ENCODE results near the gene BICC1.

Gene BICC1

GRCh38 chr10:58752665-58753064 is 240.0 kb downstream of the BICC1 start:
- Histone ChIP-seq H3K4me2 (ENCODE audit: insufficient read depth, low read length, poor library complexity, severe bottlenecking) (no peak overlapping the region), H4K8ac (ENCODE audit: low read depth, low read length) (no peak overlapping the region), H2AK5ac (ENCODE audit: low read depth, low read length) (no peak overlapping the region), H2BK5ac (ENCODE audit: low read length) (no peak overlapping the region), H2AFZ (ENCODE audit: low read length) (no peak overlapping the region), H2BK12ac (ENCODE audit: low read length) (no peak overlapping the region), H3K23ac (ENCODE audit: low read depth, low read length, poor library complexity) (no peak overlapping the region), H3K14ac (ENCODE audit: low read length) (no peak overlapping the region), H3K27me3 (ENCODE audit: control insufficient read depth in 3 of 3, insufficient read depth in 3 of 3, low read depth in 1 of 3, low read length in 3 of 3) (no peaks in the 10 kb centered on the region), H3K36me3 (replicated peaks in 1 of 2; ENCODE audit: control insufficient read depth in 2 of 2, insufficient read depth in 2 of 2, low read length in 2 of 2) (no peaks in the 10 kb centered on the region), H3K4me3 (ENCODE audit: low read length in 2 of 2) (no peak overlapping the region), H3K4me1 (ENCODE audit: control insufficient read depth in 2 of 2, insufficient read depth in 1 of 2, low read depth in 1 of 2, low read length in 2 of 2) (peaks cover 1 to 7% of the 10 kb centered on the region in 2 donors), H2BK120ac (ENCODE audit: low read depth, low read length) (no peak overlapping the region), H3K9ac (ENCODE audit: low read depth, low read length, poor library complexity) (no peak overlapping the region), H2BK15ac (ENCODE audit: low read length) (no peak overlapping the region), H3K79me1 (ENCODE audit: low read depth, low read length) (no peaks in the 10 kb centered on the region), H3K4ac (ENCODE audit: low read length) (no peak overlapping the region), H4K91ac (ENCODE audit: low read depth, low read length, poor library complexity) (no peak overlapping the region), H3K9me3 (replicated peaks in 1 of 2; ENCODE audit: control insufficient read depth in 2 of 2, insufficient read depth in 1 of 2, low read depth in 1 of 2, low read length in 2 of 2) (no peaks in the 10 kb centered on the region), H3K27ac (replicated peaks; ENCODE audit: low read length) (no peak overlapping the region), H3K18ac (ENCODE audit: low read length) (no peak overlapping the region)
- WGBS, 2 donors (ENCODE audit: extremely low coverage in 2 of 2, insufficient read length in 2 of 2, insufficient replicate concordance in 1 of 2): no CpG with 5 or more reads among the region's 3 CpGs
- DNase-seq (ENCODE audit: low spot score): no peak

- DNase-seq (ENCODE audit: low spot score): no peak
- no peak overlapping the region for H3K4me3 ChIP-seq (ENCODE audit: low read length in 2 of 2)
- no CpG with 5 or more reads among the region's 2 CpGs for WGBS, 2 donors (ENCODE audit: extremely low coverage in 2 of 2, insufficient read length in 2 of 2, insufficient replicate concordance in 1 of 2)
- H3K27ac ChIP-seq (replicated peaks; ENCODE audit: low read length): no peak overlapping the region
- H2BK12ac ChIP-seq (ENCODE audit: low read length): no peak overlapping the region
- H3K36me3 ChIP-seq (replicated peaks in 1 of 2; ENCODE audit: control insufficient read depth in 2 of 2, insufficient read depth in 2 of 2, low read length in 2 of 2): no peaks in the 10 kb centered on the region
- H2BK5ac ChIP-seq (ENCODE audit: low read length): no peak overlapping the region
- H2AK5ac ChIP-seq (ENCODE audit: low read depth, low read length): no peak overlapping the region
- no peaks in the 10 kb centered on the region for H3K79me1 ChIP-seq (ENCODE audit: low read depth, low read length)
- H4K91ac ChIP-seq (ENCODE audit: low read depth, low read length, poor library complexity): no peak overlapping the region
- no peak overlapping the region for H3K14ac ChIP-seq (ENCODE audit: low read length)
- H3K4me2 ChIP-seq (ENCODE audit: insufficient read depth, low read length, poor library complexity, severe bottlenecking): no peak overlapping the region
- H3K9ac ChIP-seq (ENCODE audit: low read depth, low read length, poor library complexity): no peak overlapping the region
- H2BK15ac ChIP-seq (ENCODE audit: low read length): no peak overlapping the region
- no peak overlapping the region for H3K4ac ChIP-seq (ENCODE audit: low read length)
- H3K18ac ChIP-seq (ENCODE audit: low read length): no peak overlapping the region
- no peak overlapping the region for H2BK120ac ChIP-seq (ENCODE audit: low read depth, low read length)
- no peak overlapping the region for H4K8ac ChIP-seq (ENCODE audit: low read depth, low read length)
- no peak overlapping the region for H3K23ac ChIP-seq (ENCODE audit: low read depth, low read length, poor library complexity)
- H2AFZ ChIP-seq (ENCODE audit: low read length): no peak overlapping the region
- H3K9me3 ChIP-seq (replicated peaks in 1 of 2; ENCODE audit: control insufficient read depth in 2 of 2, insufficient read depth in 1 of 2, low read depth in 1 of 2, low read length in 2 of 2): no peaks in the 10 kb centered on the region
- peaks cover 1 to 7% of the 10 kb centered on the region in 2 donors for H3K4me1 ChIP-seq (ENCODE audit: control insufficient read depth in 2 of 2, insufficient read depth in 1 of 2, low read depth in 1 of 2, low read length in 2 of 2)
- H3K27me3 ChIP-seq (ENCODE audit: control insufficient read depth in 3 of 3, insufficient read depth in 3 of 3, low read depth in 1 of 3, low read length in 3 of 3): no peaks in the 10 kb centered on the region
Observed at GRCh38 chr10:58753425-58753824, 240.8 kb downstream of the BICC1 start.

GRCh38 chr10:58754469-58755339 is 242.0 kb downstream of the BICC1 start:
- no peaks in the 10 kb centered on the region for H3K36me3 ChIP-seq (replicated peaks in 1 of 2; ENCODE audit: control insufficient read depth in 2 of 2, insufficient read depth in 2 of 2, low read length in 2 of 2)
- H3K27me3 ChIP-seq (ENCODE audit: control insufficient read depth in 3 of 3, insufficient read depth in 3 of 3, low read depth in 1 of 3, low read length in 3 of 3): no peaks in the 10 kb centered on the region
- no peak overlapping the region for H2BK15ac ChIP-seq (ENCODE audit: low read length)
- H3K23ac ChIP-seq (ENCODE audit: low read depth, low read length, poor library complexity): no peak overlapping the region
- no peaks in the 10 kb centered on the region for H3K79me1 ChIP-seq (ENCODE audit: low read depth, low read length)
- H3K9me3 ChIP-seq (replicated peaks in 1 of 2; ENCODE audit: control insufficient read depth in 2 of 2, insufficient read depth in 1 of 2, low read depth in 1 of 2, low read length in 2 of 2): no peaks in the 10 kb centered on the region
- H3K14ac ChIP-seq (ENCODE audit: low read length): no peak overlapping the region
- no peak overlapping the region for H3K4ac ChIP-seq (ENCODE audit: low read length)
- no peak overlapping the region for H4K91ac ChIP-seq (ENCODE audit: low read depth, low read length, poor library complexity)
- H3K9ac ChIP-seq (ENCODE audit: low read depth, low read length, poor library complexity): no peak overlapping the region
- no peak overlapping the region for H2BK12ac ChIP-seq (ENCODE audit: low read length)
- H2BK120ac ChIP-seq (ENCODE audit: low read depth, low read length): no peak overlapping the region
- no peak overlapping the region for H3K4me2 ChIP-seq (ENCODE audit: insufficient read depth, low read length, poor library complexity, severe bottlenecking)
- no peak overlapping the region for H3K27ac ChIP-seq (replicated peaks; ENCODE audit: low read length)
- no peak for DNase-seq (ENCODE audit: low spot score)
- WGBS, 2 donors (ENCODE audit: extremely low coverage in 2 of 2, insufficient read length in 2 of 2, insufficient replicate concordance in 1 of 2): no CpG with 5 or more reads among the region's 4 CpGs
- no peak overlapping the region for H4K8ac ChIP-seq (ENCODE audit: low read depth, low read length)
- peak overlapping the region; percentile 42 for H3K18ac ChIP-seq (ENCODE audit: low read length)
- H3K4me1 ChIP-seq (ENCODE audit: control insufficient read depth in 2 of 2, insufficient read depth in 1 of 2, low read depth in 1 of 2, low read length in 2 of 2): peaks cover 1 to 7% of the 10 kb centered on the region in 2 donors
- no peak overlapping the region for H3K4me3 ChIP-seq (ENCODE audit: low read length in 2 of 2)
- no peak overlapping the region for H2BK5ac ChIP-seq (ENCODE audit: low read length)
- no peak overlapping the region for H2AK5ac ChIP-seq (ENCODE audit: low read depth, low read length)
- peak overlapping the region; percentile 73 for H2AFZ ChIP-seq (ENCODE audit: low read length)

DNA sequence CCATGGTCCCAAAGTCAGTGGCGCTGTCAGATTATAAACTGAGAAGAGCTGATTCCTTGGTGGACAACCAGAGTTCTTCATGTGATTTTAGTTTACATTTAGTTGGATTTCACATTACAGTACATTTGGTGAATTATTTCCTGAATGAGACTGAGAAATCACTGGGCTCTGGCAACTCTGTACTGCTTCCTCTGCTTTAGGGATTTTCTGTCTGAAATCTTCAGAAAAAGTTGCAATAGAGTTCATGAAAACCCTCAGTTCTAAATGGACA is 242.6 kb downstream of the BICC1 start:
- WGBS, 2 donors (ENCODE audit: extremely low coverage in 2 of 2, insufficient read length in 2 of 2, insufficient replicate concordance in 1 of 2): no CpG with 5 or more reads among the region's 1 CpG
- Histone ChIP-seq H3K36me3 (replicated peaks in 1 of 2; ENCODE audit: control insufficient read depth in 2 of 2, insufficient read depth in 2 of 2, low read length in 2 of 2) (no peaks in the 10 kb centered on the region), H2AK5ac (ENCODE audit: low read depth, low read length) (no peak overlapping the region), H3K4me1 (ENCODE audit: control insufficient read depth in 2 of 2, insufficient read depth in 1 of 2, low read depth in 1 of 2, low read length in 2 of 2) (peaks cover 1 to 7% of the 10 kb centered on the region in 2 donors), H2BK12ac (ENCODE audit: low read length) (no peak overlapping the region), H4K91ac (ENCODE audit: low read depth, low read length, poor library complexity) (no peak overlapping the region), H2AFZ (ENCODE audit: low read length) (peak overlapping the region; percentile 73), H3K18ac (ENCODE audit: low read length) (no peak overlapping the region), H3K9ac (ENCODE audit: low read depth, low read length, poor library complexity) (no peak overlapping the region), H3K79me1 (ENCODE audit: low read depth, low read length) (no peaks in the 10 kb centered on the region), H3K4ac (ENCODE audit: low read length) (no peak overlapping the region), H3K4me2 (ENCODE audit: insufficient read depth, low read length, poor library complexity, severe bottlenecking) (no peak overlapping the region), H3K4me3 (ENCODE audit: low read length in 2 of 2) (no peak overlapping the region), H2BK120ac (ENCODE audit: low read depth, low read length) (no peak overlapping the region), H3K27ac (replicated peaks; ENCODE audit: low read length) (no peak overlapping the region), H3K23ac (ENCODE audit: low read depth, low read length, poor library complexity) (no peak overlapping the region), H3K9me3 (replicated peaks in 1 of 2; ENCODE audit: control insufficient read depth in 2 of 2, insufficient read depth in 1 of 2, low read depth in 1 of 2, low read length in 2 of 2) (no peaks in the 10 kb centered on the region), H3K27me3 (ENCODE audit: control insufficient read depth in 3 of 3, insufficient read depth in 3 of 3, low read depth in 1 of 3, low read length in 3 of 3) (no peaks in the 10 kb centered on the region), H2BK5ac (ENCODE audit: low read length) (no peak overlapping the region), H4K8ac (ENCODE audit: low read depth, low read length) (no peak overlapping the region), H3K14ac (ENCODE audit: low read length) (no peak overlapping the region), H2BK15ac (ENCODE audit: low read length) (no peak overlapping the region)
- DNase-seq (ENCODE audit: low spot score): no peak
